Fibroblast of peridontal ligament (primary cell): ENCODE data around the gene CEP41.
"Not testable (repeated sequence)": the region's sequence is repeated elsewhere in the genome, so short reads cannot be mapped to it uniquely, and the experiment has no call there.

ENCODE experiments used
- DNase-seq: peaks from one replicate; pipeline ENCODE4 v3.0.0-alpha.2; 2010; ENCODE audit errors: extremely low read depth

Gene CEP41

GRCh38 chr7:130387628-130388403, 53.0 kb downstream of the CEP41 start:
- no peak for DNase-seq

- no peak for DNase-seq
These were observed 53.5 kb downstream of the CEP41 start for GRCh38 chr7:130387306-130387627.

- no peak for DNase-seq
These were observed 53.9 kb downstream of the CEP41 start for GRCh38 chr7:130386876-130387275.

- DNase-seq = no peak
These were observed 55.2 kb downstream of the CEP41 start for GRCh38 chr7:130385600-130386066.

GRCh38 chr7:130384841-130385599, 55.8 kb downstream of the CEP41 start:
- no peak for DNase-seq

- no peak for DNase-seq
These were observed 56.4 kb downstream of the CEP41 start for GRCh38 chr7:130384371-130384801.

- DNase-seq = no peak
These were observed 57.4 kb downstream of the CEP41 start for GRCh38 chr7:130383187-130383980.

- no peak for DNase-seq
These were observed 59.1 kb downstream of the CEP41 start for GRCh38 chr7:130381468-130382312.

- DNase-seq = no peak
These were observed 59.9 kb downstream of the CEP41 start for GRCh38 chr7:130380861-130381455.

GRCh38 chr7:130379921-130380860, 60.6 kb downstream of the CEP41 start, which contains the start of gene CPA1:
TSS of gene CPA1 (plus strand) at chr7:130380494. CDS start at chr7:130380521, 27 bp downstream.
- DNase-seq = no peak

GRCh38 chr7:130379532-130379920, 61.3 kb downstream of the CEP41 start:
- DNase-seq = no peak

- DNase-seq = no peak
These were observed 61.8 kb downstream of the CEP41 start for GRCh38 chr7:130379019-130379418.

GRCh38 chr7:130377178-130377577, 63.6 kb downstream of the CEP41 start:
- DNase-seq = no peak

GRCh38 chr7:130376461-130376860, 64.4 kb downstream of the CEP41 start:
- DNase-seq = not testable (repeated sequence)

GRCh38 chr7:130374507-130374906, 66.3 kb downstream of the CEP41 start:
- no peak for DNase-seq

GRCh38 chr7:130372402-130373165, 68.2 kb downstream of the CEP41 start:
- DNase-seq = no peak

- DNase-seq = peak; percentile 66
These were observed 69.8 kb downstream of the CEP41 start for GRCh38 chr7:130371046-130371445.

- DNase-seq = no peak
These were observed 70.8 kb downstream of the CEP41 start for GRCh38 chr7:130369831-130370550.
